ENCODE data around the gene PLEKHA7.

Gene PLEKHA7

GRCh38 chr11:17019232-17019631 lies 5.0 kb upstream of the PLEKHA7 start:
- TF ChIP-seq FOXP2 (optimal IDR thresholded peaks at IDR 0.05; ENCODE audit: borderline replicate concordance, extremely low read depth, extremely low read length, insufficient read depth) = no peak

GRCh38 chr11:17015627-17016126 lies 1.5 kb upstream of the PLEKHA7 start:
- TF ChIP-seq POLR2AphosphoS5 (IDR thresholded peaks at IDR 0.05; ENCODE audit: low read depth, low read length) = no peak
- TF ChIP-seq TAF1 (IDR thresholded peaks at IDR 0.05; ENCODE audit: borderline replicate concordance, insufficient read depth, low read length) = no peak
- no peak for TF ChIP-seq FOXP2 (optimal IDR thresholded peaks at IDR 0.05; ENCODE audit: borderline replicate concordance, extremely low read depth, extremely low read length, insufficient read depth)
- no peak for TF ChIP-seq SIN3A (IDR thresholded peaks at IDR 0.05; ENCODE audit: borderline replicate concordance, insufficient read depth, low read length)
- TF ChIP-seq, protein P1, sequence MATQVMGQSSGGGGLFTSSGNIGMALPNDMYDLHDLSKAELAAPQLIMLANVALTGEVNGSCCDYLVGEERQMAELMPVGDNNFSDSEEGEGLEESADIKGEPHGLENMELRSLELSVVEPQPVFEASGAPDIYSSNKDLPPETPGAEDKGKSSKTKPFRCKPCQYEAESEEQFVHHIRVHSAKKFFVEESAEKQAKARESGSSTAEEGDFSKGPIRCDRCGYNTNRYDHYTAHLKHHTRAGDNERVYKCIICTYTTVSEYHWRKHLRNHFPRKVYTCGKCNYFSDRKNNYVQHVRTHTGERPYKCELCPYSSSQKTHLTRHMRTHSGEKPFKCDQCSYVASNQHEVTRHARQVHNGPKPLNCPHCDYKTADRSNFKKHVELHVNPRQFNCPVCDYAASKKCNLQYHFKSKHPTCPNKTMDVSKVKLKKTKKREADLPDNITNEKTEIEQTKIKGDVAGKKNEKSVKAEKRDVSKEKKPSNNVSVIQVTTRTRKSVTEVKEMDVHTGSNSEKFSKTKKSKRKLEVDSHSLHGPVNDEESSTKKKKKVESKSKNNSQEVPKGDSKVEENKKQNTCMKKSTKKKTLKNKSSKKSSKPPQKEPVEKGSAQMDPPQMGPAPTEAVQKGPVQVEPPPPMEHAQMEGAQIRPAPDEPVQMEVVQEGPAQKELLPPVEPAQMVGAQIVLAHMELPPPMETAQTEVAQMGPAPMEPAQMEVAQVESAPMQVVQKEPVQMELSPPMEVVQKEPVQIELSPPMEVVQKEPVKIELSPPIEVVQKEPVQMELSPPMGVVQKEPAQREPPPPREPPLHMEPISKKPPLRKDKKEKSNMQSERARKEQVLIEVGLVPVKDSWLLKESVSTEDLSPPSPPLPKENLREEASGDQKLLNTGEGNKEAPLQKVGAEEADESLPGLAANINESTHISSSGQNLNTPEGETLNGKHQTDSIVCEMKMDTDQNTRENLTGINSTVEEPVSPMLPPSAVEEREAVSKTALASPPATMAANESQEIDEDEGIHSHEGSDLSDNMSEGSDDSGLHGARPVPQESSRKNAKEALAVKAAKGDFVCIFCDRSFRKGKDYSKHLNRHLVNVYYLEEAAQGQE (IDR thresholded peaks at IDR 0.05; ENCODE audit: insufficient read depth in 1 of 2, low read depth in 2 of 2, low read length in 2 of 2) = no peak

DNA sequence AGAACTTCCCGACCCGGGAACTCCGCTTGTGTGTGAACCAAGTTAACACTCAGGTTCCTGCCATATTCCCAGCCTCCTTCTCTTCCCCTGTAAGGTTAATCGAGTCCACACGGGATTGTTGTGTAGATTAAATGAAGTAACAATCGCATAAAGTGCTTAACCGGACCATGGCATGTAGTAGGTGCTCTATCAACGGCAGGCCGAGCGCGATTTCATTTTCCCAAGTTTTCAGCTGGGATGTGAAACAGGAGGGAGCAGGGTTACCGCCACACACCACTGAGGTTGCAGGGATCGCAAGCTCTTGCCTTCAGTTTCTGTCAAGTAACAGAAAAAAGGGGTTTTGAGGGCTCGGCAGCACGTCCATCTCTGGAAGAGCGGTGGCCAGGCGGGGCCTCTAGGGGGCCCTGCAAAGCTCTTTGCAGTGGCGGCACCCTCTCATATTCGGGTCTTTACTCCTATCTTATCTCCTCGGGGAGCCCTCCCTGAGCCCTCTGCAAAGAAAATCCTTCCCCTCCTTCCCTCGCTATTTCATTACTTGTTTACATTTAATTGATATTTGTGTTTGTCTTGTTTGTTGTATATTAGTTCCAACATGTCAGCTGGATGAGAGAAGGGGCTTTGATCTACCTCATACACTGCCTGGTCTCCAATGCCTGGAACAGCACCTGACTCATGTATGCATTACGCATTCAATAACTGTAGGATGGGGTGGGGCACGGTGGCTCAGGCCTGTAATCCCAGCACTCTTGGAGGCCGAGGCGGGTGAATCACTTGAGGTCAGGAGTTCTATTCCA lies 816 bp upstream of the PLEKHA7 start:
- TF ChIP-seq POLR2AphosphoS5 (IDR thresholded peaks at IDR 0.05; ENCODE audit: low read depth, low read length) = no peak
- no peak for TF ChIP-seq FOXP2 (optimal IDR thresholded peaks at IDR 0.05; ENCODE audit: borderline replicate concordance, extremely low read depth, extremely low read length, insufficient read depth)
- TF ChIP-seq TAF1 (IDR thresholded peaks at IDR 0.05; ENCODE audit: borderline replicate concordance, insufficient read depth, low read length) = no peak
- TF ChIP-seq SIN3A (IDR thresholded peaks at IDR 0.05; ENCODE audit: borderline replicate concordance, insufficient read depth, low read length) = no peak
- TF ChIP-seq, protein P1 (IDR thresholded peaks at IDR 0.05; ENCODE audit: insufficient read depth in 1 of 2, low read depth in 2 of 2, low read length in 2 of 2) = no peak

DNA sequence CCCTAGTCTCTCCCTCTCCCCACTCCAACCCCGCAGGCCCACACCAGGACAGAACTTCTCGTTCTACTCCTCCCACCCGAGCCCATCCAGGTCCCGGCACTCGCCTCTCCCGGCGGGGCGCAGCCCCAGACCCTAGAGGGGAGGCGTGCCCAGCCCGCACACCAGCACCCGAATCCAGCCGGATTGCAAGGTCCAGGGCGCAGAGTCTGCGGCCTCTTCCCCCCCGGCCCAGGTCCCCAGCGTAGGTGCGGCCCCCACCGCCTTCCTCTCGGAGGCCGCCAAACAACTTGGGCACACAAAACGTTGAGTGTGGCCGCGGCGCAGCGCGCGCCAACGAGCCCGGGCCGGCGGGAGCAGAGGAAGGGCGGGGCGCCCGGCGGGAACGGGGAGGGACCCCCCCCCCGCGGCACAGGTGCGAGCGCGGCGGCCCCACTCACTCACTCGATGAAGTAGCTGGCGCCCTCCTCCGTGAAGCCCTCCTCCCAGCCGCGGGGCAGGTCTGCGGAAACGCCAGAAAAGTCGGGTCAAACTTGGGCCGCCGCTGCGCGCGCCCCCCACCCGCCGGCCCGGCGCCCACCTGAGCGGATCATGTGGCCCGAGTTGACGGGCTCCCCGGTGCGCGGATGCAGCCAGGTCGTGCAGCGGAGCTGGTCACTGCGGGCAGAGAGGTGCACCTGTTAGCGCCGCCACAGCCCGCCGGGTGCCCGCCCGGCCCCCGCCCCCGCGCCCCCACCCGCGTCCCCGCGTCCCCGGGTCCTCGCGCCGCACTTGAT lies 480 bp downstream of the PLEKHA7 start:
- TF ChIP-seq, protein P1 (IDR thresholded peaks at IDR 0.05; ENCODE audit: insufficient read depth in 1 of 2, low read depth in 2 of 2, low read length in 2 of 2) = no peak
- TF ChIP-seq SIN3A (IDR thresholded peaks at IDR 0.05; ENCODE audit: borderline replicate concordance, insufficient read depth, low read length) (no peak), FOXP2 (optimal IDR thresholded peaks at IDR 0.05; ENCODE audit: borderline replicate concordance, extremely low read depth, extremely low read length, insufficient read depth) (no peak), POLR2AphosphoS5 (IDR thresholded peaks at IDR 0.05; ENCODE audit: low read depth, low read length) (no peak), TAF1 (IDR thresholded peaks at IDR 0.05; ENCODE audit: borderline replicate concordance, insufficient read depth, low read length) (no peak)

DNA sequence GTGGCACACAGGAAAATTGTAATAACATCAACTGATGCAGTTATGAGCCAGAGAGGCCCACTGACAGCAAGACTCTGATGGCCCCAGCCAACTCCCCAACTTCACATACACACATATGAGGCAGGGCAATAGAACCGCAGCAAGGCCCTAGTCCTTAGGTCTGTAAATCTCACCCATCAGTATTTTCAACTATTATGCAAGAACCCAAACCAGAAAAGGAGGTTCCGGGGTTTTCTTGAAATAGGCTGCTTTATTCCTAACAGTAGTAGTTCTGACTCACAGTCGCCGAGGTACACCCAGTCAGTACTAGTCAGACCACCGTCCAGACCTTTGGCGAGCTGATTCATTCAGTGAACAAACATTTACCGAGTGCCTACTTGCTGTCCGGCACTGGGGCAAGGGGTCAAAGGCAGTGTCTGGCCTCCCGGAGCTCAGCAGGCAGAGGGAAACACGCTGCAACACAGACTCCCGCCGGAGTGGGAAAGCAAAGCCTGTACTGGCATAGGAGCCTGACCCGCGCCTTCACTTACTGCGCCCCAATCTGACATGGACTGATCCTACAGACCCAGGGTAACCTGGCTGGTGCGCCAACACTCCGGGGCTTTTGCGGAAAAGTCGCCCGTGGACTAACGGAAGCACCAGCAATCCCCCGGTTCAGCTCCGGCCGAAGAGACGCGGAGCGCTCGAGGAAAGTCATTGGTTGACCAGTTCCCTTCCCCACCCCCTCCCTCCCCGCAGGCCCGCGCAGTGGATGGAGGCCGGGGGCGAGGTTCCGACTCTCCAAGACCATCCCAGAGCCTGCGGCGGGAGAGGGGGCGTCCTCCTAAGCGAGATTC lies 1.3 kb downstream of the PLEKHA7 start:
- TF ChIP-seq, protein P1 (IDR thresholded peaks at IDR 0.05; ENCODE audit: insufficient read depth in 1 of 2, low read depth in 2 of 2, low read length in 2 of 2) = no peak
- TF ChIP-seq FOXP2 (optimal IDR thresholded peaks at IDR 0.05; ENCODE audit: borderline replicate concordance, extremely low read depth, extremely low read length, insufficient read depth) = no peak
- no peak for TF ChIP-seq POLR2AphosphoS5 (IDR thresholded peaks at IDR 0.05; ENCODE audit: low read depth, low read length)
- TF ChIP-seq SIN3A (IDR thresholded peaks at IDR 0.05; ENCODE audit: borderline replicate concordance, insufficient read depth, low read length) = no peak
- no peak for TF ChIP-seq TAF1 (IDR thresholded peaks at IDR 0.05; ENCODE audit: borderline replicate concordance, insufficient read depth, low read length)

Measured in PFSK-1 (cell line).